T-helper 1 cell (primary cell): Measurements from ENCODE around the gene KCNC4.
A peak's percentile ranks its signal among the peaks of the same experiment; 100 is the strongest.

Experiments used
- DNase-seq, 5 donors: peaks; one replicate each; pipeline ENCODE4 v3.0.0-alpha.2; 2012 to 2020
- total RNA-seq, 4 donors: gene quantifications; one replicate each; lab custom pipeline; 2026; lab: John Stamatoyannopoulos, UW

Gene KCNC4
- total RNA-seq, result 24.3 to 31.2 (median 28.0) reads per million in 4 donors

DNA sequence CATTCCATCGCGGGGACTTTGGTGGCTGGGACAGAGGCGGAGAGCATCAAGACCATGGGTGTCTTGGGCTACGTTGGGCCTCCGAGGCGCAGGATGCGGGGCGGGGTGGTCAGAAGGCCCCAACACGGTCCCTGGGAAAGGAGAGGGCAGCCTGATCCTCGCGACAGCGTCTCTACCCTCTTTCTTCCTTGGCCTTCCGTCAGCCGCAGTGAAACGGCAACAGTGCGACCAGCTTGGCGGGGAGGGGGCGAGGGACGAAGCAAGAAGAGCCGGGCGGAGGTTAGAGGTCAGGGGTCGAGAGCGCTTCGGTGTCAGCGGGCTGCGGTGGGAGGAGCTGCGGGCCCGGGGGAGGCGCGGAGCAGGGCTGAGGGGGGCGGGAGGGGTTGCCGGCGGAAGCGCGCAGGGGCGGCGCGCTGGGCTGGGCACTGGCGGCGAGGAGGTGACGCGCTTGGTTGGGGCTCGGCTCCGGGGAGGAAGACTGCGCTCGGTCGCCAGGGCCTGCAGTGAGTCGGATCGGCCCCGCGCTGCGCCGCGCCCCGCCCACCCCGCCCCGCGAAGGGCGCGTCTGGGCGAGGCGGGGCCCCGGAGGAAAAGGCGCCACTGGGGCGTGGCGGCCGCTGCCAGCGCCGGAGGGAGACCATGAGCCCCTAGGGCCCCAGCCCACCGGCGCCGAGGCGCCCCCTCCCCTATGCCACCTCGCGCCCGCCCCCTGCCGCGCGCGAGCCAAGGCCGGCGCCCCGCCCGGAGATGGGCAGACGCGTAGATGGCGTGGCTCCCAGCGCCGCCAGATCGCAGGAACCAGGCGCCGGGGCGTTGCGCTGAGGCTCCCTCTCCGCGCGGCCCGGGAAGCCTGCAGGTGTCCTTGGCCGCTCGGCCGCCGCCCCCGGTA lies at the start of gene KCNC4:
KCNC4 (plus strand) TSS at position 600 of the 889 bp plus-strand sequence. CDS start 1,186 bp downstream, outside the sequence.
- DNase-seq, result peak; percentile 88 to 97 (median 93)

- DNase-seq, result no peak
These were observed 49.5 kb upstream of the KCNC4 start for GRCh38 chr1:110160538-110161100.

GRCh38 chr1:110161165-110161564 lies 48.9 kb upstream of the KCNC4 start:
- no peak for DNase-seq

DNA sequence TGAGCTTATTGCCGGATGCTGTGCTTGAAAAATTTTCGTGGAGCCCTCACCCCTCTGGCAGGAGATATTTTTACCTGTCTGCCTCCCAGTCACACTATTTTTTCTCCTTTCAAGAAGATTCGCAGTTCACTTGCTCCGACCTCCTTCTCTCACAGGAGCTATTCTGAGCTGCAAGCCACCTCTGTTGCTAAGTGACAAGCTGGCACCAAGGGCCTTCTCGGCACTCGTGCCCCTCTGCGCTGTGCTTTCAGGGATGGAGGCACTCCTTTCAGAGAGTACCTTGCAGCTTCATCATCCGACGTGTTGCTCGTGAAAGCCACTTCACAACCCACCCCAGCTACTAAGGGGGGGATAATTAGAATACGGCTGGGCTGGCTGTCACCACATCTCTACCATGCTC lies 48.3 kb upstream of the KCNC4 start:
- no peak for DNase-seq

DNA sequence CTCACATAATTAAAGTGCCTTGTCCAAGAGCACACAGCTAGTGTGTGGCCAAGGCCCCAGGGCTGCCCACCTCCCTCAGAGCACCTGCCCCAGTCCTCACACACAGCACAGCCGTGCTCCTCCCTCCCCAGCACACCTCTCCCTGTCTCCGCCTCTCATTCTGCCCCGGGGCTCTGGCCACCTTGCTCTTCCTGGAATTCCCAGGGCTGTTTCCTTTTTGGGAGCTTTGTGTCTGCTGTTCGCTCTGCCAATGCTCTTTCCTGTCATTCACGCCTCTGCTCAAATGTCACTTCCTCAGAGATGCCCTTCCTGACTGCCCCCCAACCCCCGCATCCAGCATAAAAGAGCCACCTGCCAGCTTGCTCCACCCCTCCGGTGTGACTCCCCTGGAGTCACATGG lies 46.5 kb upstream of the KCNC4 start:
- no peak for DNase-seq

- DNase-seq, result no peak
These were observed 45.3 kb upstream of the KCNC4 start for GRCh38 chr1:110164725-110165350.

DNA sequence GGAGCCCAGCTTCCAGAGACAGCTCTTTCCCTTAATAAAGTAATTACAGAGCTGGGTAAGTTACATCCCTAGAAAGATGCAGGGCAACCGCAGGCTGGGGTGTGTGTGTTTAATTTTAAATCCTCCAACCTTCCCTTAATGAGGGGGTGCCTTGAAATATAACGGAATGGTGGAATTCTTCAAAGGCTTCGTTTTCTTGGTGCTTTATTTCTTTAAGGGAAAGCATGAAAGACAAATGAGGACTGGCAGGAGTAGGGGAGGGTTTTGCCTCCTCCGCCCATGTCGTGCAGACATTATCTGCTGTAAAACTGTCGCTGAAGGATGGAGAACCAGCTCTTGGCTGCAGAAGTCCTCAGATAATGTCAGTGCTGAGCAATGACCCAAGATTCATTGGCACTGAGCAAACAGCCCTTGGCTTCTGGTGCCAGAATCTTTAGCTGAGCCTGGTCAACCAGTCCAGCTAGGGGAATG lies 44.3 kb upstream of the KCNC4 start:
- DNase-seq, result no peak

DNA sequence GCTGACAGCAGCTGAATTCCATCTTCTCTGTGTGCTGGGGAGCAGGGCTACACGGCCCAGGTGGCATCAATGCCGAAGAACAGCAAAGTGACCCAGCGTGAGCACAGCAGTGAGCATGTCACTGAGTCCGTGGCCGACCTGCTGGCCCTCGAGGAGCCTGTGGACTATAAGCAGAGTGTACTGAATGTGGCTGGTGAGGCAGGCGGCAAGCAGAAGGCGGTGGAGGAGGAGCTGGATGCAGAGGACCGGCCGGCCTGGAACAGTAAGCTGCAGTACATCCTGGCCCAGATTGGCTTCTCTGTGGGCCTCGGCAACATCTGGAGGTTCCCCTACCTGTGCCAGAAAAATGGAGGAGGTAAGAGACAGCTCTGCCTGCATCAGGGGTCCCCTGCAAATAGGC lies 43.3 kb upstream of the KCNC4 start:
- no peak for DNase-seq

- DNase-seq, result no peak
These were observed 39.1 kb upstream of the KCNC4 start for GRCh38 chr1:110170766-110171733.

DNA sequence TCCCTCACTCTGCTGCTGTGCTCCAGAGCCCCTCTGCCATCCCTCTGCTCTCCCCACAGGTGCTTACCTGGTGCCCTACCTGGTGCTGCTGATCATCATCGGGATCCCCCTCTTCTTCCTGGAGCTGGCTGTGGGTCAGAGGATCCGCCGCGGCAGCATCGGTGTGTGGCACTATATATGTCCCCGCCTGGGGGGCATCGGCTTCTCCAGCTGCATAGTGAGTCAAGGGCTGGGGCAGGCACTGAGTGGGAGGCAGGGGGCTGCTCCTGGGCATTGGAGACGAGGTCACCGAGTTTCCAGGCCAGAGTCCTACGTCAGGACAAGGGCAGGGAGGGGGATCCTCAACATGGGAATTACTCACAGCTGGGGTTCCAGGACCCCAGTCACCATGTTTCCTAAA lies 38.1 kb upstream of the KCNC4 start:
- DNase-seq, result no peak

GRCh38 chr1:110173466-110174105 lies 36.5 kb upstream of the KCNC4 start:
- DNase-seq, result no peak

DNA sequence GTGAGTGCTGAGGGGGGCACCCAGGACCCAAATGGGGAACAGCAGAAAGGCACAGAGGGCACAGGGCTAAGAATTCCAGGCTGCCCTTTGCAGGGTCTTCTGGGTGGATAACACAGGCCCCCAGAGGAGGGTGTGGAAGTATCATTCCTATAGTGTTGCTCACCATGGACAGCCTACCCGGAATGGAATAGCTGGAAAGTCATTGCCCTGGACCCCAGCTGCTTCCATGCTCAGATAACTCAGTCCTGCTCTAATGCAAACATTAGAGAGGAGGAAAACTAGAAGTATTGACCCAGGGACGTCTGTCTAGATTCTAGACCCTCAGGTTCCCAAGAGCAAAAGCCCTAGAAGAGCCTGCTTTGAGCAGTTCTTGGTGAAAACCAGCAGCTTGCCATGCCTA lies 35.2 kb upstream of the KCNC4 start:
- DNase-seq, result no peak

GRCh38 chr1:110176299-110176956 lies 33.7 kb upstream of the KCNC4 start:
- DNase-seq, result no peak

GRCh38 chr1:110177775-110178174 lies 32.3 kb upstream of the KCNC4 start:
- no peak for DNase-seq

GRCh38 chr1:110183642-110184167 lies 26.4 kb upstream of the KCNC4 start:
- DNase-seq, result no peak

GRCh38 chr1:110184446-110184845 lies 25.7 kb upstream of the KCNC4 start:
- DNase-seq, result no peak

DNA sequence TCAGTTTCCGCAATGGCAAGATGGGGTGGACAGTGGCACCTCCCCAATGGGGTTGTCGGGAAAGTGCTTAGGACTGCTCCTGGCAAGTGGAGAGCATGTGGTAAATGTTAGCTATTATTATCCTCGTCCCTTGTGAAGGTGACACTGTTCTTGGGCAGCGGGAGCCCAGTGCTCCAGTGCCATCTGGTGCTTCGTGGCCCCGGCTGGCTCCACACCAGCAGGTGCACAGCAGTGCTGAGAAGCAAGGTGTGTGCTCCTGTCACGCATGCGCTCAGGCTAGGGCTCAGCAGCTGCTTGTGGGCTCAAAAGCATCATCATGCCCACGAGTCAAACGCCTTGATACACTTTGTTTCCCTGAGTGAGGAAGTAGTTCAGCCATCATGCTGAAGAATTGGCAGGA lies 24.9 kb upstream of the KCNC4 start:
- no peak for DNase-seq

DNA sequence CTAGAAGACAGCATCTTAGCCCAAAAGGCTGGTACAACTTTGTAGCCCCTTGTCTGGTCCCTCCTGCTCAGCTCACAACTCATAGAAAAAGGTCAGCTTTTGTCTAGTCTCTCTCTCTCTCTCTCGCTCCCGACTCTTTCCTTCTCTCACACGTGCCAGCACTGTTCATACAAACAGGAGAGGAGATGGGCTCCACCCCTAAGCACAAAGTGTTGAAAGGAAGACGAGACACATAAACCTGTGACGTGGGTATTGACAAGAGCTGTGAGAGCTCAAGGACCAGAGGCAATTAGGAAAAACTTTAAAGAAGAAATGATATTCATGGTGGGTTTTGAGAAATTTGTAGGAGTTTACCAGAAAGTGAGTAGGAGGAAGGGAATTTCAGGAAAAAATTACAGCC lies 23.6 kb upstream of the KCNC4 start:
- DNase-seq, result no peak

DNA sequence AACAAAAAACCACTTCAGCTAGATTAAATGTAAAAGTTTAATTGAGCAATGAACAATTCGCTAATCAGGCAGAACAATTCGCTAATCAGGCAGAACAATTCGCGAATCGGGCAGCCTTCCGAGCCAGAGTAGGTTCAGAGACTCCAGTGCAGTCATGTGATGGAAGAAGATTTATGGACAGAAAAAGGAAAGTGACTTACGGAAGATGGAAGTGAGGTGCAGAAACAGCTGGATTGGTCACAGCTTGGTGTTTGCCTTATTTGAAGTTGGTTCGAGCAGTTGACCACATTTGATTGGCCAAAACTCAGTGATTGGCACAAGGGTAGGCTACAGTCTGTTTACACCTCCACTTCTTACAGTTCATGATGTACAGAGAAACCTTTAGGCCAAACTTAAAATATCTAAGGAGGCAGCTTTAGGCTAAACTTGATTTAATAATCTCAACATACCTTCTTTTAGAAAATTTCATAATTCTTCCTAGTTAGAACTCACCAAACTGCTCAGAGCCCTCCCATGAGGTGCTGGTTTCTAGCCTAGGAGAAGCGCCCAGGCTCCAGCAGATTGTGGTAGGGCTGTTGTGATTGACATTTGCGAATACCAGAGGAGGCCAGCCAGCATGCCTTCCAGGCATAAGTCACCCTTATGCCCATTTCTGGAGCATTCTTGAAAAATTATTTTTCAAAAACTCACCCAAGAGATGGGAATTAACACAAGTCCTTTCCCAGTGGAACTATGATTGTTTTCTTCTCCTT lies 22.8 kb upstream of the KCNC4 start:
- no peak for DNase-seq

DNA sequence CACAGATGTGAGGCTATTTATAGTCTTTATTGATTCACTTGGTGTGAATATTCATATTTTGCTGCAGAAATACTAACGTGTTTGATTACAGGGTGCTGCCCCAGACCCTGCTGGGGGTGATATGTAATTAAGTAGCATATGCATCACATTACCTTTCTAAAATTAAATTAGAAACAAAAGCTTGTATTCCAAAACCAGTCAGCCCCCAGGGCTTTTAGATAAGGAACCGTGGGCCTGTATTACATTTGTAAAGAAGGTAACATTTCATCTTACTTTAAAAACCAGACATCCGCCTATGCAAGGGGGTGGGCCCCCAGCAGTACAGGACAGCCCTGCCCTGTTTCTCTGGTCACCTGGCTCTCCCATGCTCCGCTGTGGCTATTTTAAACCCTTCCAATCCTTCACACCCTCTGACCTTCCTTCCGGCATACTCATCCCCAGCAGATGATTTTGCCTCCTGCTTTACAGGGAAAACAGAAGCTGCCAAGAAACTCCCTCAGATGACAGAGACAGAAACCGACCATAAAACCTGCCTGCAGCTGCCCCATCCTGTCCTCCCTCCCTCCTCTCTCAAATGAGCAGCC lies 22.0 kb upstream of the KCNC4 start:
- DNase-seq, result no peak
